K562 (cell line): ENCODE data around the gene B3GAT3. TPM values are rescaled to one million over a fixed set of nuclear protein-coding genes. Genes with fewer than 3 reads are reported as not detected.
A peak's percentile ranks its signal among the peaks of the same experiment; 100 is the strongest.

Source experiments
- CBFA2T3 ChIP-seq: fragments of 450-650 bp; IDR thresholded peaks from 2 replicates; pipeline ENCODE4 v1.6.1; 2017
- E4F1 ChIP-seq: fragments of 250-450 bp; sonication (Bioruptor Pico); IDR thresholded peaks from 2 replicates; pipeline ENCODE4 v1.5.0; 2021; ENCODE audit warnings: mild to moderate bottlenecking, borderline replicate concordance
- GTF2A2 ChIP-seq: IDR thresholded peaks from 2 replicates; pipeline ENCODE4 v1.6.1; 2016; ENCODE audit warnings: mild to moderate bottlenecking, missing genetic modification characterization, missing compliant biosample characterization
- HMGN3 ChIP-seq: IDR thresholded peaks from 2 replicates; pipeline ENCODE4 v1.6.1; 2011; ENCODE audit warnings: borderline replicate concordance, low read depth, mild to moderate bottlenecking, mixed read lengths, low read length; ENCODE audit not compliant: insufficient read length; ENCODE audit errors: extremely low read depth
- JUNB ChIP-seq: fragments of 450-650 bp; formaldehyde crosslinking; conservative IDR thresholded peaks from 2 replicates; pipeline ENCODE4 v1.4.0; 2020; ENCODE audit warnings: mild to moderate bottlenecking
- JUND ChIP-seq, 2 experiments: IDR thresholded peaks; 2 replicates in 1 of 2; 3 replicates in 1 of 2; pipeline ENCODE4 v1.6.1; 2011; ENCODE audit warnings: borderline replicate concordance in 2 of 2, low read depth in 2 of 2, low read length in 2 of 2, improper control_type of control experiment in 1 of 2, missing biosample characterization in 1 of 2, missing genetic modification characterization in 1 of 2, missing genetic modification reagents in 1 of 2
- NCOA6 ChIP-seq: fragments of 450-650 bp; IDR thresholded peaks from 2 replicates; pipeline ENCODE4 v1.6.1; 2017; ENCODE audit warnings: mild to moderate bottlenecking
- NFE2 ChIP-seq: IDR thresholded peaks from 2 replicates; pipeline ENCODE4 v1.6.1; 2014; ENCODE audit warnings: antibody characterized with exemption, low read depth
- NR3C1 ChIP-seq: sonication (generic); formaldehyde crosslinking; IDR thresholded peaks from 2 replicates; pipeline ENCODE4 v1.8.1; 2022; ENCODE audit warnings: missing genetic modification reagents
- NR4A1 ChIP-seq, 2 experiments: fragments of 250-450 bp in 1 of 2; fragments of 450-650 bp in 1 of 2; sonication (Bioruptor Pico) in 1 of 2; IDR thresholded peaks; 2 replicates each; pipeline versions ENCODE4 v1.4.0 to v1.6.1; 2016 to 2020; ENCODE audit warnings: mild to moderate bottlenecking in 2 of 2, missing compliant biosample characterization in 1 of 2, missing genetic modification characterization in 1 of 2, moderate library complexity in 1 of 2
- TGIF2 ChIP-seq: sonication (generic); formaldehyde crosslinking; IDR thresholded peaks from 2 replicates; pipeline ENCODE4 v1.8.1; 2022; ENCODE audit warnings: mild to moderate bottlenecking, missing genetic modification reagents, moderate library complexity
- ZNF696 ChIP-seq: fragments of 250-450 bp; sonication (Bioruptor Pico); conservative IDR thresholded peaks from 2 replicates; pipeline ENCODE4 v1.4.0; 2020; ENCODE audit warnings: mild to moderate bottlenecking, moderate library complexity
- polyA plus RNA-seq, 8 experiments: library from polyadenylated mRNA; depleted of rRNA in 4 of 8; stranded (reverse) in 5 of 8; unstranded in 3 of 8; fragments of >200 nt; fragmentation: Nextera tagmentation in 2 of 8; fragmentation: Illumina TruSeq in 1 of 8; extraction: Ambion mirVana in 2 of 8; extraction: Trizol in 1 of 8; gene quantifications; 2 replicates each; pipeline versions ENCODE4 v1.2.1 to v1.2.3, GENCODE V29; 2011 to 2014; ENCODE audit warnings: inconsistent platforms in 1 of 8, missing spikeins in 1 of 8
- total RNA-seq, 7 experiments: library from RNA; depleted of rRNA in 6 of 7; stranded (reverse); fragments of >200 nt in 6 of 7; fragmentation: Illumina TruSeq in 2 of 7; extraction: Trizol in 2 of 7; gene quantifications; 2 replicates each; pipeline versions ENCODE4 v1.2.1 to v1.2.3, GENCODE V29; 2011 to 2021; ENCODE audit warnings: low replicate concordance in 1 of 7
- TF ChIP-seq, protein P1 (sequence below): sonication (generic); formaldehyde crosslinking; IDR thresholded peaks from 2 replicates; pipeline ENCODE4 v1.8.0; 2022; ENCODE audit warnings: mild to moderate bottlenecking, missing genetic modification reagents
- TF ChIP-seq, protein P2 (sequence below): sonication (generic); formaldehyde crosslinking; IDR thresholded peaks from 2 replicates; pipeline ENCODE4 v1.8.1; 2023; ENCODE audit warnings: missing genetic modification reagents, mild to moderate bottlenecking, borderline replicate concordance
- TF ChIP-seq, protein P3 (sequence below): fragments of 250-450 bp; sonication (Bioruptor Pico); IDR thresholded peaks from 2 replicates; pipeline ENCODE4 v1.4.0; 2020; ENCODE audit warnings: borderline replicate concordance

B3GAT3 gene
- total and polyA plus RNA-seq, 9 of the 15 experiments (the other 6 are each of a cell fraction or from before 2014, with no cell fraction given), result 0.30 to 64.0 (median 21.4) TPM

GRCh38 chr11:62665075-62665598 lies 43.4 kb upstream of the B3GAT3 start, which contains the start of the genes C11orf98 and CSKMT (continued):
- TF ChIP-seq, protein P1, sequence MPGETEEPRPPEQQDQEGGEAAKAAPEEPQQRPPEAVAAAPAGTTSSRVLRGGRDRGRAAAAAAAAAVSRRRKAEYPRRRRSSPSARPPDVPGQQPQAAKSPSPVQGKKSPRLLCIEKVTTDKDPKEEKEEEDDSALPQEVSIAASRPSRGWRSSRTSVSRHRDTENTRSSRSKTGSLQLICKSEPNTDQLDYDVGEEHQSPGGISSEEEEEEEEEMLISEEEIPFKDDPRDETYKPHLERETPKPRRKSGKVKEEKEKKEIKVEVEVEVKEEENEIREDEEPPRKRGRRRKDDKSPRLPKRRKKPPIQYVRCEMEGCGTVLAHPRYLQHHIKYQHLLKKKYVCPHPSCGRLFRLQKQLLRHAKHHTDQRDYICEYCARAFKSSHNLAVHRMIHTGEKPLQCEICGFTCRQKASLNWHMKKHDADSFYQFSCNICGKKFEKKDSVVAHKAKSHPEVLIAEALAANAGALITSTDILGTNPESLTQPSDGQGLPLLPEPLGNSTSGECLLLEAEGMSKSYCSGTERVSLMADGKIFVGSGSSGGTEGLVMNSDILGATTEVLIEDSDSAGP (CRISPR knock-in tag), result 0 out of 2 replicates have a peak, but pooled peaks have one; percentile 54
- TF ChIP-seq E4F1 (CRISPR knock-in tag) (0 out of 2 replicates have a peak, but pooled peaks have one; percentile 65), HMGN3 (peak; percentile 90), CBFA2T3 (no peak), NR4A1 (CRISPR knock-in tag; IDR thresholded peaks at IDR 0.05) (no peak), NR4A1 (tag; IDR thresholded peaks at IDR 0.05) (no peak), NCOA6 (0 out of 2 replicates have a peak, but pooled peaks have one; percentile 41), ZNF696 (CRISPR knock-in tag) (peak; percentile 52), GTF2A2 (tag) (peak; percentile 95), NR3C1 (CRISPR knock-in tag) (no peak), TGIF2 (CRISPR knock-in tag) (peak; percentile 24; the same call in 1 of the 2 replicates), JUNB (CRISPR knock-in tag) (no peak), NFE2 (no peak), JUND (IDR thresholded peaks at IDR 0.05; ENCODE audit: borderline replicate concordance, low read depth, low read length) (no peak), JUND (tag; IDR thresholded peaks at IDR 0.05; ENCODE audit: borderline replicate concordance, low read depth, low read length) (no peak)
- TF ChIP-seq, protein P2, sequence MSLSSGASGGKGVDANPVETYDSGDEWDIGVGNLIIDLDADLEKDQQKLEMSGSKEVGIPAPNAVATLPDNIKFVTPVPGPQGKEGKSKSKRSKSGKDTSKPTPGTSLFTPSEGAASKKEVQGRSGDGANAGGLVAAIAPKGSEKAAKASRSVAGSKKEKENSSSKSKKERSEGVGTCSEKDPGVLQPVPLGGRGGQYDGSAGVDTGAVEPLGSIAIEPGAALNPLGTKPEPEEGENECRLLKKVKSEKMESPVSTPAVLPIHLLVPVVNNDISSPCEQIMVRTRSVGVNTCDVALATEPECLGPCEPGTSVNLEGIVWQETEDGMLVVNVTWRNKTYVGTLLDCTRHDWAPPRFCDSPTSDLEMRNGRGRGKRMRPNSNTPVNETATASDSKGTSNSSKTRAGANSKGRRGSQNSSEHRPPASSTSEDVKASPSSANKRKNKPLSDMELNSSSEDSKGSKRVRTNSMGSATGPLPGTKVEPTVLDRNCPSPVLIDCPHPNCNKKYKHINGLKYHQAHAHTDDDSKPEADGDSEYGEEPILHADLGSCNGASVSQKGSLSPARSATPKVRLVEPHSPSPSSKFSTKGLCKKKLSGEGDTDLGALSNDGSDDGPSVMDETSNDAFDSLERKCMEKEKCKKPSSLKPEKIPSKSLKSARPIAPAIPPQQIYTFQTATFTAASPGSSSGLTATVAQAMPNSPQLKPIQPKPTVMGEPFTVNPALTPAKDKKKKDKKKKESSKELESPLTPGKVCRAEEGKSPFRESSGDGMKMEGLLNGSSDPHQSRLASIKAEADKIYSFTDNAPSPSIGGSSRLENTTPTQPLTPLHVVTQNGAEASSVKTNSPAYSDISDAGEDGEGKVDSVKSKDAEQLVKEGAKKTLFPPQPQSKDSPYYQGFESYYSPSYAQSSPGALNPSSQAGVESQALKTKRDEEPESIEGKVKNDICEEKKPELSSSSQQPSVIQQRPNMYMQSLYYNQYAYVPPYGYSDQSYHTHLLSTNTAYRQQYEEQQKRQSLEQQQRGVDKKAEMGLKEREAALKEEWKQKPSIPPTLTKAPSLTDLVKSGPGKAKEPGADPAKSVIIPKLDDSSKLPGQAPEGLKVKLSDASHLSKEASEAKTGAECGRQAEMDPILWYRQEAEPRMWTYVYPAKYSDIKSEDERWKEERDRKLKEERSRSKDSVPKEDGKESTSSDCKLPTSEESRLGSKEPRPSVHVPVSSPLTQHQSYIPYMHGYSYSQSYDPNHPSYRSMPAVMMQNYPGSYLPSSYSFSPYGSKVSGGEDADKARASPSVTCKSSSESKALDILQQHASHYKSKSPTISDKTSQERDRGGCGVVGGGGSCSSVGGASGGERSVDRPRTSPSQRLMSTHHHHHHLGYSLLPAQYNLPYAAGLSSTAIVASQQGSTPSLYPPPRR, result no peak
- TF ChIP-seq, protein P3, sequence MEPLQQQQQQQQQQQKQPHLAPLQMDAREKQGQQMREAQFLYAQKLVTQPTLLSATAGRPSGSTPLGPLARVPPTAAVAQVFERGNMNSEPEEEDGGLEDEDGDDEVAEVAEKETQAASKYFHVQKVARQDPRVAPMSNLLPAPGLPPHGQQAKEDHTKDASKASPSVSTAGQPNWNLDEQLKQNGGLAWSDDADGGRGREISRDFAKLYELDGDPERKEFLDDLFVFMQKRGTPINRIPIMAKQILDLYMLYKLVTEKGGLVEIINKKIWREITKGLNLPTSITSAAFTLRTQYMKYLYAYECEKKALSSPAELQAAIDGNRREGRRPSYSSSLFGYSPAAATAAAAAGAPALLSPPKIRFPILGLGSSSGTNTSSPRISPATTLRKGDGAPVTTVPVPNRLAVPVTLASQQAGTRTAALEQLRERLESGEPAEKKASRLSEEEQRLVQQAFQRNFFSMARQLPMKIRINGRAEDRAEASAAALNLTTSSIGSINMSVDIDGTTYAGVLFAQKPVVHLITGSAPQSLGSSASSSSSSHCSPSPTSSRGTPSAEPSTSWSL (CRISPR knock-in tag), result no peak
